Stimulated activated CD4-positive, alpha-beta T cell treated with anti-CD3 and anti-CD28 coated beads, Interleukin-1b, Interleukin-23, amount 100 ng/mL, for 24 hours (primary cell): Measurements from ENCODE around the gene F10.

Experiments
- DNase-seq, 4 experiments: peaks; one replicate each; pipeline ENCODE4 v3.0.0-alpha.2; 2020; ENCODE audit warnings: low read depth in 4 of 4, low spot score in 1 of 4

F10 gene

GRCh38 chr13:113086031-113086750 is 36.4 kb upstream of the F10 start:
- no peak for DNase-seq

- DNase-seq, result no peak
Measured at GRCh38 chr13:113086991-113087922, 35.3 kb upstream of the F10 start.

GRCh38 chr13:113087923-113088690 is 34.5 kb upstream of the F10 start:
- no peak for DNase-seq

GRCh38 chr13:113088691-113089020 is 33.9 kb upstream of the F10 start:
- DNase-seq, result no peak

- no peak for DNase-seq
Measured at GRCh38 chr13:113089693-113090414, 32.7 kb upstream of the F10 start.

- no peak for DNase-seq
Measured at GRCh38 chr13:113090415-113090770, 32.2 kb upstream of the F10 start.

GRCh38 chr13:113090806-113091205 is 31.8 kb upstream of the F10 start:
- DNase-seq, result no peak

GRCh38 chr13:113091211-113091771 is 31.3 kb upstream of the F10 start:
- DNase-seq, result no peak

- DNase-seq, result no peak
Measured at GRCh38 chr13:113091891-113092775, 30.5 kb upstream of the F10 start.

- DNase-seq, result no peak
Measured at GRCh38 chr13:113092776-113093579, 29.6 kb upstream of the F10 start.

GRCh38 chr13:113093580-113094409 is 28.8 kb upstream of the F10 start:
- DNase-seq, result no peak

- no peak for DNase-seq
Measured at GRCh38 chr13:113094410-113094800, 28.2 kb upstream of the F10 start.

- no peak for DNase-seq
Measured at GRCh38 chr13:113095146-113096051, 27.2 kb upstream of the F10 start.

GRCh38 chr13:113096052-113096744 is 26.4 kb upstream of the F10 start:
- no peak for DNase-seq

GRCh38 chr13:113096745-113097305 is 25.8 kb upstream of the F10 start:
- DNase-seq, result no peak

GRCh38 chr13:113097651-113098050 is 24.9 kb upstream of the F10 start:
- DNase-seq, result no peak
